Panc1 (cell line): ENCODE measurements around the gene FBXL15.

Source experiments
- CTCF ChIP-seq: fragments of 450-650 bp; IDR thresholded peaks from 2 replicates; pipeline ENCODE4 v1.5.1; 2017; ENCODE audit warnings: mild to moderate bottlenecking
- POLR2AphosphoS5 ChIP-seq: IDR thresholded peaks from 2 replicates; pipeline ENCODE4 v1.6.1; 2012; ENCODE audit warnings: mild to moderate bottlenecking, low read depth, low read length, moderate library complexity
- REST ChIP-seq, 2 experiments: IDR thresholded peaks; 2 replicates each; pipeline ENCODE4 v1.6.1; 2011 to 2012; ENCODE audit warnings: low read depth in 2 of 2, control low read depth in 1 of 2, low read length in 1 of 2, mild to moderate bottlenecking in 1 of 2, moderate library complexity in 1 of 2; ENCODE audit not compliant: insufficient read depth in 1 of 2
- SIN3A ChIP-seq: IDR thresholded peaks from 2 replicates; pipeline ENCODE4 v1.6.1; 2012; ENCODE audit warnings: low read depth, mild to moderate bottlenecking, low read length, moderate library complexity, borderline replicate concordance; ENCODE audit not compliant: insufficient read depth
- TCF7L2 ChIP-seq: IDR thresholded peaks from 2 replicates; pipeline ENCODE4 v1.6.1; 2011; ENCODE audit warnings: mild to moderate bottlenecking, low read depth, low read length, inconsistent platforms

GRCh38 chr10:102416283-102416682 is 4.4 kb upstream of the FBXL15 start:
- no peak for TF ChIP-seq CTCF
- TF ChIP-seq POLR2AphosphoS5 = no peak
- no peak for TF ChIP-seq REST (IDR thresholded peaks at IDR 0.05; ENCODE audit: insufficient read depth in 1 of 2, low read depth in 2 of 2, low read length in 1 of 2)
- TF ChIP-seq TCF7L2 = no peak
- TF ChIP-seq SIN3A = no peak
